Cardiac fibroblast (primary cell): ENCODE data around the gene EIF3K.
A peak's percentile ranks its signal among the peaks of the same experiment; 100 is the strongest.
"Not testable (repeated sequence)": the region's sequence is repeated elsewhere in the genome, so short reads cannot be mapped to it uniquely, and the experiment has no call there.

Source experiments
- DNase-seq, 2 donors: peaks; one replicate each; pipeline versions ENCODE4 v3.0.0 to v3.0.0-alpha.2; 2010; ENCODE audit warnings: low read depth in 2 of 2
- H3K4me3 ChIP-seq, 2 donors: replicated peaks in 1 of 2; 1 replicate in 1 of 2; 2 replicates in 1 of 2; pipeline ENCODE4 v1.5.1; 2011; ENCODE audit warnings: low read depth in 2 of 2, low read length in 2 of 2, mild to moderate bottlenecking in 2 of 2, moderate library complexity in 1 of 2
- TF ChIP-seq, protein P1 (sequence below): IDR thresholded peaks from one replicate; pipeline ENCODE4 v1.5.1; 2011; ENCODE audit warnings: low read depth, mild to moderate bottlenecking, low read length, inconsistent platforms

The EIF3K gene, protein sequence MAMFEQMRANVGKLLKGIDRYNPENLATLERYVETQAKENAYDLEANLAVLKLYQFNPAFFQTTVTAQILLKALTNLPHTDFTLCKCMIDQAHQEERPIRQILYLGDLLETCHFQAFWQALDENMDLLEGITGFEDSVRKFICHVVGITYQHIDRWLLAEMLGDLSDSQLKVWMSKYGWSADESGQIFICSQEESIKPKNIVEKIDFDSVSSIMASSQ

DNA sequence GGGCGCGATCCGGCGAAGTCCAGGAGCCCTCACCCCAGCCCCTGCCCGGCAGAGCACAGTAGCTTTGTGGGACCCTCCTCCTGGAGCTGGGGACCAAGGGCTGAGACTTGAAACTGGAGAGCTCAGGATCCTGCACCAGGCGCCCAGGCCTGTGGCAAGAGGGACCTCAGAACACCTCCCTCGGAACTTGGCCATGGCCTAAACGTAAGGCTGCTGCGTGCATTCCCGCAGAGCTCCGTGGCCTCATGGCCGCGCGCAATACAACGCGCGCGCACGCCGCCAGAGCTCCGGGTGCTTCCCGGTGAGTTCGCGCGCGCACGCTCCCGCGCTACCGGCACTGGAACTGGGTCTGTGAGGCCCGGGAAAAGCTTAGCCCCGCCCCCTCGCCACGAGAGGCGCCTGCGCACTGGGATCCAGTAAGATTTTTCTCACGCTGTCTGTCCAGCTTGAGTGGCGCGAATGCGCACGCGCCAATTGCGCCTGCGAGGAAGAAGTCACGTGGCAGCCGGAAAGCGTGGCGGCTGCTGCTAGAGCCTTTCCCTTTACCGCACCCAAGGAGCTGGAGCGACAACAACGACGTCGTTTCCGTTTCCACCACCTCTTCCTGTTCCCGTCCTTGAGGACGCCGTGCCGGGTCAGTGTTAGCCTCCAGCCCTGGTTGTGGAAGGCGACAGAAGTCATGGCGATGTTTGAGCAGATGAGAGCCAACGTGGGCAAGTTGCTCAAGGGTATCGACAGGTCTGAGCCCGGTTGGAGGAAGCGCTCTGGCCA is at the start of gene EIF3K:
TSS of gene EIF3K (plus strand) at position 599 of the 771 bp plus-strand sequence. CDS start at position 680, 81 bp downstream.
- TF ChIP-seq, protein P1, sequence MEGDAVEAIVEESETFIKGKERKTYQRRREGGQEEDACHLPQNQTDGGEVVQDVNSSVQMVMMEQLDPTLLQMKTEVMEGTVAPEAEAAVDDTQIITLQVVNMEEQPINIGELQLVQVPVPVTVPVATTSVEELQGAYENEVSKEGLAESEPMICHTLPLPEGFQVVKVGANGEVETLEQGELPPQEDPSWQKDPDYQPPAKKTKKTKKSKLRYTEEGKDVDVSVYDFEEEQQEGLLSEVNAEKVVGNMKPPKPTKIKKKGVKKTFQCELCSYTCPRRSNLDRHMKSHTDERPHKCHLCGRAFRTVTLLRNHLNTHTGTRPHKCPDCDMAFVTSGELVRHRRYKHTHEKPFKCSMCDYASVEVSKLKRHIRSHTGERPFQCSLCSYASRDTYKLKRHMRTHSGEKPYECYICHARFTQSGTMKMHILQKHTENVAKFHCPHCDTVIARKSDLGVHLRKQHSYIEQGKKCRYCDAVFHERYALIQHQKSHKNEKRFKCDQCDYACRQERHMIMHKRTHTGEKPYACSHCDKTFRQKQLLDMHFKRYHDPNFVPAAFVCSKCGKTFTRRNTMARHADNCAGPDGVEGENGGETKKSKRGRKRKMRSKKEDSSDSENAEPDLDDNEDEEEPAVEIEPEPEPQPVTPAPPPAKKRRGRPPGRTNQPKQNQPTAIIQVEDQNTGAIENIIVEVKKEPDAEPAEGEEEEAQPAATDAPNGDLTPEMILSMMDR = no peak
- peak; percentile 99 for DNase-seq
- peak within 1 kb of the TSS; percentile 79 to 98 for H3K4me3 ChIP-seq

DNA sequence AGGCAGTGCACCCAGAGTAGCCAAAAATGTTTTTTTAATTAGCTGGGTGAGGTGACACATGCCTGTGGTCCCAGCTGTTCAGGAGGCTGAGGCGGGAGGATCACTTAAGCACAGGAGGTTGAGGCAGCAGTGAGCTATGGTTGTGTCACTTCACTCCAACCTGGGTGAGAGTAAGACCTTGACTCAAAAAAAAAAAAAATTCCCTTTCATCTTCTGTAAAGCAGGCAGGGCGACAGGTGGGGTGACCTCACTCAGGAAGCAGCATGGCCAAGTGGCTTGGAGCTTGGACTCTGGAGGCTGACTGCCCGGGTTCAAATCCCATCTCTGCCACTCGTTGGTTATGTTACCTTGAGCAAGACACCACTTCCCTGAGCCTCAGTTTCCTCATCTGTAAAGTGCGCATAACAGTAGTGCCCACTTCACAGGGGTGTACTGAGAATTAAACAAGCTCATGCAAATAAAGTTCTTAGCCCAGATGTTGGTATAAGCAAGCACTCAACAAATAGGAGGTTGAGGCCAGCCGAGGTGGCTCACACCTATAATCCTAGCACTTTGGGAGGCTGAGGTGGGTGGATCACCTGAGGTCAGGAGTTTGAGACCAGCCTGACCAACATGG is 49.5 kb upstream of the EIF3K start:
- no peak for DNase-seq
- TF ChIP-seq, protein P1 = no peak
- H3K4me3 ChIP-seq = no peak overlapping the region

DNA sequence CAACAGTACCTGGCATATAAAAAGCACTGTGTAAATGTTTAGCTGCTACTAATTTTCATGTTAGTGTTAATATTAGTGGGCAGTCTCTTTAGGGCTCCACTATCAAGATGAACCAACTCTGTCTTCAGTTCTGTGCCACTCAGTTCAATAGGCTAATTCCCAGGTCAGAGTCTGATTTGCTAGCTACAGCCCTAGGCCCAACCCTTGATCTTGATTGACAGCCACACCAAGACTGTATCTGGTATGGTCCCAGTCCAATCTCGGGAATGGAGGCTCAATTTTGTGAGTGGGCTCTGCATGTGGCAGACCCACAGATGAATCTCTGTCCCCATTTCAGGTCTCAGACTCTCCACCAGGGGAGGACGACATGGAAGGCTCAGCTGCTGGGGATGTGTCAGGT is 47.3 kb upstream of the EIF3K start:
- H3K4me3 ChIP-seq = no peak overlapping the region
- TF ChIP-seq, protein P1 = no peak
- DNase-seq = no peak

DNA sequence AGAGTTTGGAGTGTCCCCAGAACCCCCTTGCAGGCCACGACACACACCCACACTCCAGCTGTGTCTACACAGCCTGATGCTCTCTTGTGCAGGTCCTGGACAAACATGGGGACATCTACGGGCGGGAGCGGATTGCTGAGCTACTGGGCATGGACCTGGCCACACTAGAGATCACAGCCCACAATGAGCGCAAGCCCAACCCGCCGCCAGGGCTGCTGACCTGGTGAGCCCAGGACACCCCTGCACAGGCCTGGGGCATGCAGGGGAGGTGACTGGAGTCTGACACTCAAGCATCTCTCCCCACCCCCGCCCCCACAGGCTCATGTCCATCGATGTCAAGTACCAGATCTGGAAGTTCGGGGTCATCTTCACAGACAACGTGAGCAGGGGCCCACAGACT is 41.2 kb upstream of the EIF3K start:
- DNase-seq = no peak
- TF ChIP-seq, protein P1 = no peak
- H3K4me3 ChIP-seq = no peak overlapping the region

DNA sequence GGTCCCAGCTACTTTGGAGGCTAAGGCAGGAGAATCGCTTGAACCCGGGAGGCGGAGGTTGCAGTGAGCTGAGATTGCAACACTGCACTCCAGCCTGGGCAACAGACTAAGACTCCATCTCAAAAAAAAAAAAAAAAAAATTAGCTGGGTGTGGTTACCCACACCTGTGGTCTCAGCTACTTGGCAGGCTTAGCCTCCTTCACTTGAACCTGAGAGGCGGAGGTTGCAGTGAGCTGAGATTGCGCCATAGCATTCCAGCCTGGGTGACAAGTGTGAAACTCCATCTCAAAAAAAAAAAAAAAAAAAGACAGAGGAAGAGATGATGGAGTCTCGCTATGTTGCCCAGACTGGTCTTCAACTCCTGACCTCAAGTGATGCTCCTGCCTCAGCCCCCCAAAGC is 39.7 kb upstream of the EIF3K start:
- not testable (repeated sequence) for DNase-seq, H3K4me3 ChIP-seq

DNA sequence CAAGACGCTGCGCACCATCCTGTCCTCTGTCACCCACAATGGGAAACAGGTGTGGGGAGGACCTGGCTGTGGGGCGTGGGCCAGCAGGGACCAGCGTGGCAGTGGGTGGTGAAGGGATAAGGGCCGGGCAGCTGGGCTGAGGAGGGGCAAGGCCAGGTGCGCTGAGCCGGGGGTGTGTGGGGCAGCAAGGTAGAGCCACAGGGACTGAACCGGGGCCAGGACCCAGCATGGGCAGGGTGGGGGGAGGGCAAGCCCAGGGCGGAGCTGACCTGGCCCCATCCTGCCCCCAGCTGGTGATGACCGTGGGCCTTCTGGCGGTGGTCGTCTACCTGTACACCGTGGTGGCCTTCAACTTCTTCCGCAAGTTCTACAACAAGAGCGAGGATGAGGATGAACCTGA is 38.9 kb upstream of the EIF3K start:
- TF ChIP-seq, protein P1 = no peak
- no peak overlapping the region for H3K4me3 ChIP-seq
- no peak for DNase-seq
